Measurements from ENCODE around the gene HCCS. TPM values are rescaled to one million over a fixed set of nuclear protein-coding genes. Genes with fewer than 3 reads are reported as not detected.

HCCS gene
- total and polyA plus RNA-seq, 2 of the 8 experiments (the other 6 are each of a cell fraction or from before 2014, with no cell fraction given) = 11.9 to 29.9 TPM

DNA sequence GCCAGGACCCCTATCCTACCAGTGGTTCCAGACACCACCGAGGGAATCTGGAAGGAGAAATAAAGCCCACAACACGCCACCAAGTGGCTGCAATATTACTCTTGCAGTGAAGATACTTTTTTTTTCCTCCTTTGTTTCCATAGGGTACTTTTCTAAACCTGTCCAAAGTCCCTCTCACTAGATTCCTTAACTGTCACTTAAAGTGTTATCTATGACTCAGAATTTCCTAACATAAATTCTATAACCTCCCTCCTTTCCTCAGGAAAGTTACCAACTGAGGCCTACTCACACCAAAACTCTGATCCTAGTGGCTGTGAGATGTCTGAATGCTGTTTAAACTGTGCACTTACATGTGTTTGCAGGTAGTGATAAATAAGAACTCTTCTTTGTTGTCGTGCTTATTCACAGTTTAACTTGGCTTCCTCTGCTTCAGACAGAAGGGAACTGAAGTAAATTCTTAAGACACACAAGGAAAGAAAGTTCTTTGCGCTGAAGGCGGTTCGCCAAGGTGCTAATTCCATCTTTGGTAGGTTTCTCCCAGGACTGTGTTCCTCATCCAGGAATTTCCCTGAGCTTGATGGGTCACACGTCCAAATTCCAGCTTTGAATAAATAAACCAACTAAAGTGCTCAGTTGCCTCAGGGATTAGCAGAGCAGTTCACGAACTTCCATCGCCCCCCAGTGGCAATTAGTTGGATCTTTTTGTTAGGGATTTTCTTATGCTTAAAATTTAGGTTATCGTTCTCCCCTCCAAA lies 10.7 kb upstream of the HCCS start:
- Histone ChIP-seq H3K4ac (replicated peaks; ENCODE audit: insufficient read length, low read depth, low read length) (no peak overlapping the region), H3K27ac (ENCODE audit: low read depth, low read length) (no peak overlapping the region), H2AK5ac (ENCODE audit: low read depth, low read length) (no peak overlapping the region), H3K56ac (replicated peaks; ENCODE audit: insufficient read length, low read depth, low read length) (no peak overlapping the region), H3K4me3 (ENCODE audit: extremely low read depth in 1 of 4, insufficient read depth in 2 of 4, low read depth in 3 of 4, low read length in 4 of 4) (no peak overlapping the region), H4K91ac (replicated peaks; ENCODE audit: insufficient read length, low read length) (no peak overlapping the region), H3K79me2 (ENCODE audit: control insufficient read depth in 1 of 2, insufficient read depth in 2 of 2, low read length in 2 of 2) (no peaks in the 10 kb centered on the region), H3K9me3 (ENCODE audit: insufficient read depth in 2 of 2, low read depth in 1 of 2, low read length in 1 of 2) (no peaks in the 10 kb centered on the region), H3K4me1 (replicated peaks in 1 of 4; ENCODE audit: control insufficient read depth in 3 of 4, insufficient read depth in 4 of 4, low read length in 3 of 4) (no peaks in the 10 kb centered on the region; a peak in 1 of 7 replicates), H3K27me3 (replicated peaks in 1 of 4; ENCODE audit: control insufficient read depth in 3 of 4, extremely low read depth in 1 of 4, insufficient read depth in 3 of 4, low read length in 3 of 4) (no peaks in the 10 kb centered on the region), H3K9ac (replicated peaks in 1 of 4; ENCODE audit: extremely low read depth in 1 of 4, low read depth in 3 of 4, low read length in 3 of 4) (no peak overlapping the region), H4K20me1 (replicated peaks in 1 of 2; ENCODE audit: control insufficient read depth in 1 of 2, insufficient read depth in 2 of 2, low read length in 2 of 2) (no peaks in the 10 kb centered on the region), H2BK20ac (ENCODE audit: low read length) (no peak overlapping the region), H4K8ac (ENCODE audit: extremely low read depth, insufficient read depth, low read length) (no peak overlapping the region), H2BK15ac (ENCODE audit: low read length) (no peak overlapping the region), H2AFZ (ENCODE audit: low read length) (peak overlapping the region; percentile 73; the same call in 1 of the 2 replicates), H4K5ac (ENCODE audit: insufficient read length, low read depth, low read length) (no peak overlapping the region), H3K18ac (ENCODE audit: extremely low read depth, low read length) (no peak overlapping the region), H3K79me1 (ENCODE audit: low read depth, low read length) (no peaks in the 10 kb centered on the region), H2BK120ac (replicated peaks; ENCODE audit: low read depth, low read length) (no peak overlapping the region), H2BK5ac (ENCODE audit: low read depth, low read length) (no peak overlapping the region), H3K14ac (ENCODE audit: insufficient read length) (no peak overlapping the region), H3K23me2 (ENCODE audit: low read depth, low read length) (no peaks in the 10 kb centered on the region), H3K36me3 (ENCODE audit: control insufficient read depth in 2 of 4, insufficient read depth in 4 of 4, low read length in 3 of 4) (no peaks in the 10 kb centered on the region), H3K4me2 (ENCODE audit: insufficient read depth in 1 of 2, low read depth in 2 of 2, low read length in 2 of 2) (no peak overlapping the region), H2BK12ac (ENCODE audit: low read depth, low read length) (no peak overlapping the region; the same call in 1 of the 2 replicates), H3K23ac (ENCODE audit: insufficient read length) (no peak overlapping the region)
- FAIRE-seq = peak; percentile 88
- ChIA-PET CTCF (ENCODE audit: partially characterized antibody) (interaction anchor here (0.5 to 1.0 kb wide), 4 partner anchors 36 to 912 kb away, joined by 3 read pairs; no protein-coding TSS in a partner anchor), POLR2A (ENCODE audit: partially characterized antibody) (interaction anchor here (2.0 kb wide), 1 partner anchor 10 kb away, joined by 6 read pairs; the partner anchor contains the start of gene HCCS)
- TF ChIP-seq BRCA1 (IDR thresholded peaks at IDR 0.05; ENCODE audit: low read depth, low read length) (no peak), RAD21 (IDR thresholded peaks at IDR 0.05 in 1 of 2, conservative IDR thresholded peaks at IDR 0.05 in 1 of 2; ENCODE audit: low read depth in 2 of 2, low read length in 2 of 2) (peak; percentile 72 to 73)
- TF ChIP-seq, protein P1, sequence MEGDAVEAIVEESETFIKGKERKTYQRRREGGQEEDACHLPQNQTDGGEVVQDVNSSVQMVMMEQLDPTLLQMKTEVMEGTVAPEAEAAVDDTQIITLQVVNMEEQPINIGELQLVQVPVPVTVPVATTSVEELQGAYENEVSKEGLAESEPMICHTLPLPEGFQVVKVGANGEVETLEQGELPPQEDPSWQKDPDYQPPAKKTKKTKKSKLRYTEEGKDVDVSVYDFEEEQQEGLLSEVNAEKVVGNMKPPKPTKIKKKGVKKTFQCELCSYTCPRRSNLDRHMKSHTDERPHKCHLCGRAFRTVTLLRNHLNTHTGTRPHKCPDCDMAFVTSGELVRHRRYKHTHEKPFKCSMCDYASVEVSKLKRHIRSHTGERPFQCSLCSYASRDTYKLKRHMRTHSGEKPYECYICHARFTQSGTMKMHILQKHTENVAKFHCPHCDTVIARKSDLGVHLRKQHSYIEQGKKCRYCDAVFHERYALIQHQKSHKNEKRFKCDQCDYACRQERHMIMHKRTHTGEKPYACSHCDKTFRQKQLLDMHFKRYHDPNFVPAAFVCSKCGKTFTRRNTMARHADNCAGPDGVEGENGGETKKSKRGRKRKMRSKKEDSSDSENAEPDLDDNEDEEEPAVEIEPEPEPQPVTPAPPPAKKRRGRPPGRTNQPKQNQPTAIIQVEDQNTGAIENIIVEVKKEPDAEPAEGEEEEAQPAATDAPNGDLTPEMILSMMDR (IDR thresholded peaks at IDR 0.05; ENCODE audit: control extremely low read depth in 1 of 3, insufficient read depth in 1 of 3, low read depth in 1 of 3, low read length in 3 of 3) = peak in 2 of 3 experiments; percentile 33 to 35; a peak in 2 of 4 replicates
- DNase-seq (ENCODE audit: low read depth in 1 of 2, low spot score in 2 of 2) = no peak
- 53% methylated on average over 8 of the region's 10 CpGs; no CpG with 5 or more reads in 1 of the 2 experiments for WGBS, 2 experiments (ENCODE audit: extremely low coverage in 1 of 2, insufficient coverage in 1 of 2, insufficient read length in 1 of 2, insufficient replicate concordance in 2 of 2, low coverage in 1 of 2, low lambda C conversion rate in 2 of 2, missing lambda C conversion rate in 1 of 2)

Measured in H1 (cell line).